ENCODE results near the gene CIZ1. TPM values are rescaled to one million over a fixed set of nuclear protein-coding genes. Genes with fewer than 3 reads are reported as not detected.

The CIZ1 gene
- total RNA-seq, 1 donor from 2014 or later: 140 TPM

DNA sequence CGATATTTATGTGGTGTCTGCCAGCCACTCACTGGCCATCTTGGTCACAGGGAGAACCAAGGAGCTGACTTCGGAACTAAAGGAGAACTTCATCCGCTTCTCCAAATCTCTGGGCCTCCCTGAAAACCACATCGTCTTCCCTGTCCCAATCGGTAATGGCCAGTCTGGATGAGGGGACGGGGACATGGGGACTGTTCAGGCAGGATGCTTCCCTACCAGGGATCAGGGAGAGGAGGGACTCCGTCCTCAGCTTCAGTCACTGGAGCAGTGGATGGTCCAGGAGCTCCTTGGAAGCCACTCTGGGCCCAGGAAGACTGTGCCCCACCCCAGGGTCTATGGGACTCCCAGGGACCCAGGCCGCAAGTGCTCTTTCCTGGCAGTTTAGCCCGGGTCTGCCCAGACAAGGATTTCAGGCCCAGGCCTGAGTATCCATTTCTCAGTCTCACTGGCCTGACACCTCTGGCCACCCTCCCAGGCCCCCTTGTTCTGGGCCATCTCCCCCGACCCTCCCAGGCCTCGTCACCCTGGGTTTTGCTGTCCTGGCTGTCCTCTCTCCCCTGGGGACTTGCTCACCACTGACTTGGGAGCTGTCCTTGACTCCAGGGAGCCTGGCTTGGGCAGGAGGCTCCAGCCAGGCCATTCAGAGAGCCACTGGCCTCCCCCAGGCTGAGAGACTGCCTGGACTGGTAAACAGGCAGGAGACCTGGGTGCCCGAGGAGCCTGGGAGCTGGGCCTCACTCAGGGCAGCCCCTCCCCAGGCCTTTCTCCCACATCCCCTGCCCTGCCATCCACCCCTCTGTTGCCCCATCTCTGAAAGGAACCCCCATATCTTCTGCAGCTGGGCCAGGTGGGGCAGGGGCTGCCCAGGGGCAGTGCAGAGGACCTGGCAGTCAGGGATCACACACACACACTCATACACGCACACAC lies 39.0 kb downstream of the CIZ1 start:
- Mint-ChIP-seq H3K4me3 (ENCODE audit: unreplicated experiment) (no peak overlapping the region), H3K27me3 (ENCODE audit: low read depth) (no peaks in the 10 kb centered on the region), H3K36me3 (ENCODE audit: low read depth) (no peaks in the 10 kb centered on the region), H3K4me1 (ENCODE audit: low read depth) (peaks cover 4% of the 10 kb centered on the region), H3K9me3 (ENCODE audit: low read depth) (no peaks in the 10 kb centered on the region), H3K27ac (ENCODE audit: unreplicated experiment) (no peak overlapping the region)
- TF ChIP-seq, protein P1, sequence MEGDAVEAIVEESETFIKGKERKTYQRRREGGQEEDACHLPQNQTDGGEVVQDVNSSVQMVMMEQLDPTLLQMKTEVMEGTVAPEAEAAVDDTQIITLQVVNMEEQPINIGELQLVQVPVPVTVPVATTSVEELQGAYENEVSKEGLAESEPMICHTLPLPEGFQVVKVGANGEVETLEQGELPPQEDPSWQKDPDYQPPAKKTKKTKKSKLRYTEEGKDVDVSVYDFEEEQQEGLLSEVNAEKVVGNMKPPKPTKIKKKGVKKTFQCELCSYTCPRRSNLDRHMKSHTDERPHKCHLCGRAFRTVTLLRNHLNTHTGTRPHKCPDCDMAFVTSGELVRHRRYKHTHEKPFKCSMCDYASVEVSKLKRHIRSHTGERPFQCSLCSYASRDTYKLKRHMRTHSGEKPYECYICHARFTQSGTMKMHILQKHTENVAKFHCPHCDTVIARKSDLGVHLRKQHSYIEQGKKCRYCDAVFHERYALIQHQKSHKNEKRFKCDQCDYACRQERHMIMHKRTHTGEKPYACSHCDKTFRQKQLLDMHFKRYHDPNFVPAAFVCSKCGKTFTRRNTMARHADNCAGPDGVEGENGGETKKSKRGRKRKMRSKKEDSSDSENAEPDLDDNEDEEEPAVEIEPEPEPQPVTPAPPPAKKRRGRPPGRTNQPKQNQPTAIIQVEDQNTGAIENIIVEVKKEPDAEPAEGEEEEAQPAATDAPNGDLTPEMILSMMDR (IDR thresholded peaks at IDR 0.05): no peak
- DNase-seq (ENCODE audit: low spot score): peak; percentile 67

DNA sequence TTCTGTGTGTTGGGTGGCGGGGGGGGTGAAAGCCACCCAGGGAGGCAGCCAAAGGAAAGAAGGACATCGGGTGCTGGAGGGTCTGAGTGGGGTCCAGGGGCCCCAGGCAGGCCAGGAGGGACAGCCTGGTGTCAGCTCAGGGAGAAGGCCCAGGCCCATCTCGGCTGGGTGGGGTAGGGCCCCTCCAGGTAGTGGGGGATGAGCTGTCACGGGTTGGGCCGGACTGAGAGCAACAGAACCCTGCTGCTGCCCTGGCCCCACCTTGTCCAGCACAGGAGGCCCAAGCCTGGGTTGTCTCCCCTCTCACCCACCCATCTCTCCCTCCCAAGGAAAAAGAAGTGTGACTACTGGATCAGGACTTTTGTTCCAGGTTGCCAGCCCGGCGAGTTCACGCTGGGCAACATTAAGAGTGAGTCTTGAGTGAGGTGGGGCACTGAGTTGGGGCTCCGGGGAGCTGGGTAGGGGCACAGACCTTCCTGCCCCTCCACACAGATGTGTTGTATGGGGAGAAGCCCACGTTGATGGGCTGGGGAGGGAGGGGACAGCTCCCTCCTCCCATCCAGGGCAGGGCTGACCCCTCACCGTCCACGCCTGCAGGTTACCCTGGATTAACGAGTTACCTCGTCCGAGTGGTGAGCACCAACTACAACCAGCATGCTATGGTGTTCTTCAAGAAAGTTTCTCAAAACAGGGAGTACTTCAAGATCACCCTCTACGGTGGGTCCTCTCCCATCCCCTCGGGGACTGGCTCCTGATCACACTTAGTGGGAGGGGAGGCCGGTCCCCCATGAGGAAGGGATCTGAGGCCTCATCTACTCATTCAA lies 39.9 kb downstream of the CIZ1 start:
- peak; percentile 69 for DNase-seq (ENCODE audit: low spot score)
- no peak overlapping the region for H3K27ac Mint-ChIP-seq (ENCODE audit: unreplicated experiment)
- TF ChIP-seq, protein P1 (IDR thresholded peaks at IDR 0.05): no peak
- H3K27me3 Mint-ChIP-seq (ENCODE audit: low read depth): no peaks in the 10 kb centered on the region
- H3K4me1 Mint-ChIP-seq (ENCODE audit: low read depth): peaks cover 4% of the 10 kb centered on the region
- H3K36me3 Mint-ChIP-seq (ENCODE audit: low read depth): no peaks in the 10 kb centered on the region
- no peaks in the 10 kb centered on the region for H3K9me3 Mint-ChIP-seq (ENCODE audit: low read depth)
- no peak overlapping the region for H3K4me3 Mint-ChIP-seq (ENCODE audit: unreplicated experiment)

GRCh38 chr9:128150594-128151308 lies 40.6 kb downstream of the CIZ1 start:
- no peak overlapping the region for H3K27ac Mint-ChIP-seq (ENCODE audit: unreplicated experiment)
- DNase-seq (ENCODE audit: low spot score): peak; percentile 90
- H3K9me3 Mint-ChIP-seq (ENCODE audit: low read depth): no peaks in the 10 kb centered on the region
- H3K4me1 Mint-ChIP-seq (ENCODE audit: low read depth): peaks cover 4% of the 10 kb centered on the region
- H3K27me3 Mint-ChIP-seq (ENCODE audit: low read depth): no peaks in the 10 kb centered on the region
- H3K36me3 Mint-ChIP-seq (ENCODE audit: low read depth): no peaks in the 10 kb centered on the region
- TF ChIP-seq, protein P1 (IDR thresholded peaks at IDR 0.05): peak; percentile 28
- no peak overlapping the region for H3K4me3 Mint-ChIP-seq (ENCODE audit: unreplicated experiment)

- DNase-seq (ENCODE audit: low spot score): peak; percentile 76
- Mint-ChIP-seq H3K27ac (ENCODE audit: unreplicated experiment) (no peak overlapping the region), H3K9me3 (ENCODE audit: low read depth) (no peaks in the 10 kb centered on the region), H3K4me1 (ENCODE audit: low read depth) (peaks cover 4% of the 10 kb centered on the region), H3K36me3 (ENCODE audit: low read depth) (no peaks in the 10 kb centered on the region), H3K4me3 (ENCODE audit: unreplicated experiment) (no peak overlapping the region), H3K27me3 (ENCODE audit: low read depth) (no peaks in the 10 kb centered on the region)
- TF ChIP-seq, protein P1 (IDR thresholded peaks at IDR 0.05): no peak
Measured at GRCh38 chr9:128149951-128150593, 41.3 kb downstream of the CIZ1 start.

Data from chondrocyte (in vitro differentiated cells).